ENCODE data around the gene L2HGDH. TPM values are rescaled to one million over a fixed set of nuclear protein-coding genes. Genes with fewer than 3 reads are reported as not detected.

Gene L2HGDH
- polyA plus RNA-seq, 3 donors, result 0.11 to 0.86 (median 0.48) TPM

DNA sequence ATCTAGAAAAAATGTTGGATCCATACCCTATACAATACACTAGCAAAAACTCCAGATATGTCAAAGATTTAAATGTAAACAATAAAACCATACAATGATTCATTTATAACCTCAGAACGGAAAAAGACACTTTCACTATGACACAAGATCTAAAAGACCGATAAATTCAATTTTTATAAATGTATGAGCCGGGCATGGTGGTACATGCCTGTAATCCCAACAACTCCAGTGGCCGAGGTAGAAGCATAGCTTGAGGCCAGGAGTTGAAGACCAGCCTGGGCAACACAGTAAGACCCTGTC is 78.1 kb downstream of the L2HGDH start:
- no peak overlapping the region for H3K4me3 ChIP-seq (replicated peaks in 1 of 3; ENCODE audit: low read depth in 2 of 3, low read length in 3 of 3)

DNA sequence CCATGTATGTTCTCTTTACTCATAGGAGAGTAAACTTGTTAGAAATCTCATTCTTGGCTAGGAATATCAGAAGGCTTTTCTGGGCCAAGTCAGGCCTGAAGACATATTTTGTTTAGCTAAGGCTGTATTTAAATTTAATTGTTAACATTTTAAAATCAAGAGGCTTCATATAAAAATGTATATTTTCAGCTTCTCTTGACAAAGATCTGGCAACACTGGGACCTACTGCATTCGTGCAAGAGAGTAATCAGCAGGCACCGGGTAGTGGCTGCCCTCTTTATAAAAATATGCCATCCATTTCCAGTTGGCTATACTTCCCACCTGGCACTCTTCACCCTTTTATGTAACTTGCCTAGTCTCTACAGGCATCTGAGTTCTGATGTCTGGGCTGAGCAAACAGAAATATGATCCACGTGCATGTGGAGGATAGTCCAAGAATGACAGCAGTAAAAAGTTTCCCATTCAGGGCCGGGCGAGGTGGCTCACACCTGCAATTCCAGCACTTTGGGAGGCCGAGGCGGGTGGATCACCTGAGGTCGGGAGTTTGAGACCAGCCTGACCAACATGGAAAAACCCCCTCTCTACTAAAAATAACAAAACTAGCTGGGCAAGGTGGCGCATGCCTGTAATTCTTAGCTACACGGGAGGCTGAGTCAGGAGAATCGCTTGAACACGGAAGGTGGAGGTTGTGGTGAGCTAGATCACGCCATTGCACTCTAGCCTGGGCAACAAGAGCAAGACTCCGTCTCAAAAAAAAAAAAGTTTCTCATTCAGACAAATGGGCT is 78.7 kb downstream of the L2HGDH start:
- Histone ChIP-seq H3K79me2 (ENCODE audit: insufficient read depth, low read length) (peaks cover 27% of the 10 kb centered on the region), H3K9me3 (replicated peaks in 1 of 2; ENCODE audit: control insufficient read depth in 1 of 2, insufficient read depth in 1 of 2, low read length in 2 of 2) (peaks cover 6% of the 10 kb centered on the region in 2 donors), H3K27me3 (ENCODE audit: control insufficient read depth in 2 of 2, insufficient read depth in 2 of 2, low read length in 2 of 2) (no peaks in the 10 kb centered on the region), H4K20me1 (ENCODE audit: insufficient read depth, low read length) (peaks cover 21% of the 10 kb centered on the region), H3K4me2 (replicated peaks; ENCODE audit: extremely low read depth, low read length, poor library complexity, severe bottlenecking) (no peak overlapping the region), H2AFZ (ENCODE audit: insufficient read depth, low read depth, low read length, poor library complexity, severe bottlenecking) (no peak overlapping the region), H3K27ac (ENCODE audit: low read depth in 1 of 2, low read length in 2 of 2) (no peak overlapping the region), H3K36me3 (replicated peaks in 1 of 2; ENCODE audit: control insufficient read depth in 1 of 2, insufficient read depth in 2 of 2, low read length in 2 of 2) (no peaks in the 10 kb centered on the region), H3K4me1 (ENCODE audit: control insufficient read depth in 1 of 2, insufficient read depth in 2 of 2, low read length in 2 of 2) (peaks cover 30 to 44% of the 10 kb centered on the region in 2 donors), H3K9ac (ENCODE audit: insufficient read depth, low read length, poor library complexity, severe bottlenecking) (no peak overlapping the region), H3K4me3 (replicated peaks in 1 of 3; ENCODE audit: low read depth in 2 of 3, low read length in 3 of 3) (no peak overlapping the region)
- Mint-ChIP-seq H3K9me3 (peaks cover 0 to 9% (median 6%) of the 10 kb centered on the region in 7 donors), H3K4me1 (peaks cover 38% of the 10 kb centered on the region), H3K27ac (no peak overlapping the region), H3K36me3 (peaks cover 3 to 6% of the 10 kb centered on the region in 2 donors), H3K4me3 (no peak overlapping the region), H3K27me3 (ENCODE audit: low read depth in 3 of 3) (peaks cover 0 to 2% (median 0%) of the 10 kb centered on the region in 3 donors)
- intact Hi-C loops (cut with micrococcal nuclease), result loop anchor here in 1 of 2 donors (10.0 kb wide), 2 partner anchors 81 to 301 kb away; partner anchors contain the start of genes DMAC2L, L2HGDH and MAP4K5
- no peak for DNase-seq
- 97% methylated on average over 6 of the region's 14 CpGs for WGBS (ENCODE audit: insufficient coverage)
- TF ChIP-seq, protein P1, sequence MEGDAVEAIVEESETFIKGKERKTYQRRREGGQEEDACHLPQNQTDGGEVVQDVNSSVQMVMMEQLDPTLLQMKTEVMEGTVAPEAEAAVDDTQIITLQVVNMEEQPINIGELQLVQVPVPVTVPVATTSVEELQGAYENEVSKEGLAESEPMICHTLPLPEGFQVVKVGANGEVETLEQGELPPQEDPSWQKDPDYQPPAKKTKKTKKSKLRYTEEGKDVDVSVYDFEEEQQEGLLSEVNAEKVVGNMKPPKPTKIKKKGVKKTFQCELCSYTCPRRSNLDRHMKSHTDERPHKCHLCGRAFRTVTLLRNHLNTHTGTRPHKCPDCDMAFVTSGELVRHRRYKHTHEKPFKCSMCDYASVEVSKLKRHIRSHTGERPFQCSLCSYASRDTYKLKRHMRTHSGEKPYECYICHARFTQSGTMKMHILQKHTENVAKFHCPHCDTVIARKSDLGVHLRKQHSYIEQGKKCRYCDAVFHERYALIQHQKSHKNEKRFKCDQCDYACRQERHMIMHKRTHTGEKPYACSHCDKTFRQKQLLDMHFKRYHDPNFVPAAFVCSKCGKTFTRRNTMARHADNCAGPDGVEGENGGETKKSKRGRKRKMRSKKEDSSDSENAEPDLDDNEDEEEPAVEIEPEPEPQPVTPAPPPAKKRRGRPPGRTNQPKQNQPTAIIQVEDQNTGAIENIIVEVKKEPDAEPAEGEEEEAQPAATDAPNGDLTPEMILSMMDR (IDR thresholded peaks at IDR 0.05), result no peak

More for the DNA sequence above, 78.1 kb downstream of the L2HGDH start:
- Histone ChIP-seq H3K4me1 (ENCODE audit: control insufficient read depth in 1 of 2, insufficient read depth in 2 of 2, low read length in 2 of 2) (peaks cover 28 to 39% of the 10 kb centered on the region in 2 donors), H3K27ac (ENCODE audit: low read depth in 1 of 2, low read length in 2 of 2) (no peak overlapping the region), H3K36me3 (replicated peaks in 1 of 2; ENCODE audit: control insufficient read depth in 1 of 2, insufficient read depth in 2 of 2, low read length in 2 of 2) (no peaks in the 10 kb centered on the region), H3K4me2 (replicated peaks; ENCODE audit: extremely low read depth, low read length, poor library complexity, severe bottlenecking) (no peak overlapping the region), H3K27me3 (ENCODE audit: control insufficient read depth in 2 of 2, insufficient read depth in 2 of 2, low read length in 2 of 2) (no peaks in the 10 kb centered on the region), H2AFZ (ENCODE audit: insufficient read depth, low read depth, low read length, poor library complexity, severe bottlenecking) (no peak overlapping the region), H3K9ac (ENCODE audit: insufficient read depth, low read length, poor library complexity, severe bottlenecking) (no peak overlapping the region), H3K79me2 (ENCODE audit: insufficient read depth, low read length) (peaks cover 22% of the 10 kb centered on the region), H4K20me1 (ENCODE audit: insufficient read depth, low read length) (peaks cover 16% of the 10 kb centered on the region), H3K9me3 (replicated peaks in 1 of 2; ENCODE audit: control insufficient read depth in 1 of 2, insufficient read depth in 1 of 2, low read length in 2 of 2) (peaks cover 6% of the 10 kb centered on the region in 2 donors)
- TF ChIP-seq, protein P1 (IDR thresholded peaks at IDR 0.05), result no peak
- H3K27ac Mint-ChIP-seq, result no peak overlapping the region
- H3K36me3 Mint-ChIP-seq, result peaks cover 0 to 3% of the 10 kb centered on the region in 2 donors
- no peak for DNase-seq
- peaks cover 33% of the 10 kb centered on the region for H3K4me1 Mint-ChIP-seq
- peaks cover 0 to 2% (median 0%) of the 10 kb centered on the region in 3 donors for H3K27me3 Mint-ChIP-seq (ENCODE audit: low read depth in 3 of 3)
- H3K9me3 Mint-ChIP-seq, result peaks cover 0 to 9% (median 6%) of the 10 kb centered on the region in 7 donors
- no CpG with 5 or more reads among the region's 4 CpGs for WGBS (ENCODE audit: insufficient coverage)
- intact Hi-C loops (cut with micrococcal nuclease), result loop anchor here in 1 of 2 donors (10.0 kb wide), 2 partner anchors 81 to 301 kb away; partner anchors contain the start of genes DMAC2L, L2HGDH and MAP4K5
- no peak overlapping the region for H3K4me3 Mint-ChIP-seq
